ENCODE measurements around the gene JAG1.

DNA sequence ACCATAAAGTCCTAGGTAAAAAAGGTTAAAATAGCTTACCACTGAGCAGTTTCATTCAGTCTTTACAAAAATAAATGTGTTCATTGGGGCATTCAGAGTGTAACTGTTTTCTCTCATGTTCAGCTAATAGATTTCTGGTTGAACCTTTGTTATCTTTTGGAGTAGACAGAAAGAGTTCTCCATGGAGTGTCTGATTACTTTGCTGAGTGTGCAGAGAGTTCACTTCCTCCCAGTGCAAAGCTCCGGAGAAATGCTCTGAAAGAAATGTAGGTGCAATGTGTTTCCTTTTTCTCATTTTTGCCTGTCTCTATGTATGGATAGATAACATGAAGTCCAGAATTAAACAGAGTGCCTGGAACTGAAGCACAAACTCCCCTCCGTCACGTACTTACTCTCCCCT, 52.6 kb downstream of the JAG1 start:
- TF ChIP-seq, protein P1, sequence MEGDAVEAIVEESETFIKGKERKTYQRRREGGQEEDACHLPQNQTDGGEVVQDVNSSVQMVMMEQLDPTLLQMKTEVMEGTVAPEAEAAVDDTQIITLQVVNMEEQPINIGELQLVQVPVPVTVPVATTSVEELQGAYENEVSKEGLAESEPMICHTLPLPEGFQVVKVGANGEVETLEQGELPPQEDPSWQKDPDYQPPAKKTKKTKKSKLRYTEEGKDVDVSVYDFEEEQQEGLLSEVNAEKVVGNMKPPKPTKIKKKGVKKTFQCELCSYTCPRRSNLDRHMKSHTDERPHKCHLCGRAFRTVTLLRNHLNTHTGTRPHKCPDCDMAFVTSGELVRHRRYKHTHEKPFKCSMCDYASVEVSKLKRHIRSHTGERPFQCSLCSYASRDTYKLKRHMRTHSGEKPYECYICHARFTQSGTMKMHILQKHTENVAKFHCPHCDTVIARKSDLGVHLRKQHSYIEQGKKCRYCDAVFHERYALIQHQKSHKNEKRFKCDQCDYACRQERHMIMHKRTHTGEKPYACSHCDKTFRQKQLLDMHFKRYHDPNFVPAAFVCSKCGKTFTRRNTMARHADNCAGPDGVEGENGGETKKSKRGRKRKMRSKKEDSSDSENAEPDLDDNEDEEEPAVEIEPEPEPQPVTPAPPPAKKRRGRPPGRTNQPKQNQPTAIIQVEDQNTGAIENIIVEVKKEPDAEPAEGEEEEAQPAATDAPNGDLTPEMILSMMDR (IDR thresholded peaks at IDR 0.05), result no peak
- TF ChIP-seq POLR2A (IDR thresholded peaks at IDR 0.05), result no peak
- TF ChIP-seq POLR2AphosphoS5 (IDR thresholded peaks at IDR 0.05), result no peak
- no peak for TF ChIP-seq EP300 (IDR thresholded peaks at IDR 0.05)
